Neural progenitor cell (in vitro differentiated cells): ENCODE measurements around the gene EDN2. TPM values are rescaled to one million over a fixed set of nuclear protein-coding genes. Genes with fewer than 3 reads are reported as not detected.

ENCODE experiments used
- DNase-seq: peaks from one replicate; pipeline ENCODE4 v3.0.0-alpha.2; 2016; ENCODE audit warnings: low spot score
- H2AFZ ChIP-seq: fragments of 200-600 bp; sonication (generic); replicated peaks from 2 replicates; pipeline ENCODE4 v1.6.1; 2016; ENCODE audit warnings: antibody characterized with exemption
- H3F3A ChIP-seq: fragments of 200-600 bp; sonication (generic); 2 replicates; pipeline ENCODE4 v1.6.1; 2016; ENCODE audit warnings: antibody characterized with exemption, low read depth
- H3K27ac ChIP-seq: fragments of 200-600 bp; sonication (generic); 2 replicates; pipeline ENCODE4 v1.5.1; 2016; ENCODE audit warnings: mild to moderate bottlenecking
- H3K27me3 ChIP-seq: fragments of 200-600 bp; sonication (generic); 2 replicates; pipeline ENCODE4 v1.6.1; 2016; ENCODE audit warnings: mild to moderate bottlenecking, moderate library complexity
- H3K36me3 ChIP-seq: fragments of 200-600 bp; sonication (generic); 2 replicates; pipeline ENCODE4 v1.5.1; 2016
- H3K4me1 ChIP-seq: fragments of 200-600 bp; sonication (generic); 2 replicates; pipeline ENCODE4 v1.6.1; 2016; ENCODE audit warnings: mixed run types
- H3K4me2 ChIP-seq: fragments of 200-600 bp; sonication (generic); 2 replicates; pipeline ENCODE4 v1.6.1; 2016
- H3K4me3 ChIP-seq: fragments of 200-600 bp; sonication (generic); 2 replicates; pipeline ENCODE4 v1.5.1; 2016
- H3K79me2 ChIP-seq: fragments of 200-600 bp; sonication (generic); 2 replicates; pipeline ENCODE4 v1.6.1; 2016; ENCODE audit warnings: low read depth
- H3K9ac ChIP-seq: fragments of 200-600 bp; sonication (generic); 2 replicates; pipeline ENCODE4 v1.6.1; 2016
- H3K9me3 ChIP-seq: fragments of 200-600 bp; sonication (generic); 2 replicates; pipeline ENCODE4 v1.5.1; 2016; ENCODE audit warnings: low read depth
- H4K20me1 ChIP-seq: fragments of 200-600 bp; sonication (generic); 2 replicates; pipeline ENCODE4 v1.6.1; 2016; ENCODE audit warnings: low read depth
- H3K27ac Mint-ChIP-seq: 3 replicates; pipeline ENCODE4 v1.8.0; 2021; ENCODE audit warnings: mixed read lengths
- H3K27me3 Mint-ChIP-seq: 2 replicates; pipeline ENCODE4 v1.8.0; 2022; ENCODE audit warnings: low read depth, mild to moderate bottlenecking, inconsistent platforms, moderate library complexity, mixed read lengths; ENCODE audit not compliant: insufficient read depth
- H3K36me3 Mint-ChIP-seq: 3 replicates; pipeline ENCODE4 v1.8.0; 2021; ENCODE audit warnings: mixed read lengths
- H3K4me1 Mint-ChIP-seq: 3 replicates; pipeline ENCODE4 v1.8.0; 2021; ENCODE audit warnings: mixed read lengths
- H3K4me3 Mint-ChIP-seq: 3 replicates; pipeline ENCODE4 v1.8.0; 2021; ENCODE audit warnings: mild to moderate bottlenecking, moderate library complexity, mixed read lengths
- H3K9me3 Mint-ChIP-seq: 3 replicates; pipeline ENCODE4 v1.8.0; 2020; ENCODE audit warnings: mixed read lengths
- EZH2 ChIP-seq: fragments of 200-600 bp; sonication (generic); IDR thresholded peaks from 2 replicates; pipeline ENCODE4 v1.6.1; 2017; ENCODE audit warnings: antibody characterized with exemption, mild to moderate bottlenecking, moderate library complexity
- EZH2phosphoT487 ChIP-seq: fragments of 200-600 bp; sonication (generic); IDR thresholded peaks from 2 replicates; pipeline ENCODE4 v1.6.1; 2017; ENCODE audit warnings: antibody characterized with exemption
- total RNA-seq: library from RNA; depleted of rRNA; stranded (reverse); fragments of >200 nt; gene quantifications from 2 replicates; pipeline ENCODE4 v1.2.3, GENCODE V29; 2015; ENCODE audit warnings: low replicate concordance
- TF ChIP-seq, protein P1 (sequence below): fragments of 200-600 bp; sonication (generic); IDR thresholded peaks from 2 replicates; pipeline ENCODE4 v1.5.1; 2017; ENCODE audit warnings: antibody characterized with exemption, mild to moderate bottlenecking

EDN2 gene
- total RNA-seq, 1 donor from 2014 or later, result not detected

DNA sequence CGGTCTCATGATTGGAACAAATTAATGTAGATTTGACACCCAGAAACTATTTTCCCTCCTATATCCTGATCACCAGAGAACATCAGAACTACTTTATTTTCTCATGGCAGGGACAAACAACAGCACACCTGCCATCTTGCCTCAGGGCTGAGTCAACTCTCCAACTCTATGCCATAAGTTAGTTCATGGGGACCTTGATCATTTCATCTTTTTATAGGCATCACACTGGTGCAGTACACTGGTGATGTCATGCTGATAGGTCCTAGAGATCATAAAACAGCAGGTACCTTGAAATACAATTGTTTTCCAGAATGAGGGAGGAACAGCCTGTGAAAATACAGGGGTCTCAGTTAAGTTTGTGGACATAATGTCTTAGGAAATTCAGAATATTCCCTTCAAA is 45.8 kb downstream of the EDN2 start:
- no peak overlapping the region for H3K27ac Mint-ChIP-seq
- H3K36me3 ChIP-seq, result no peaks in the 10 kb centered on the region
- H2AFZ ChIP-seq, result no peak overlapping the region
- H3K79me2 ChIP-seq, result no peaks in the 10 kb centered on the region
- H3K9me3 ChIP-seq, result no peaks in the 10 kb centered on the region
- H3K27me3 ChIP-seq, result no peaks in the 10 kb centered on the region
- no peaks in the 10 kb centered on the region for H4K20me1 ChIP-seq
- H3K36me3 Mint-ChIP-seq, result no peaks in the 10 kb centered on the region
- H3K9ac ChIP-seq, result no peak overlapping the region
- no peak overlapping the region for H3K27ac ChIP-seq
- DNase-seq, result no peak
- peaks cover 13% of the 10 kb centered on the region for H3K4me1 ChIP-seq
- H3K4me2 ChIP-seq, result no peak overlapping the region
- H3K4me3 Mint-ChIP-seq, result no peak overlapping the region
- H3K9me3 Mint-ChIP-seq, result peaks cover 6% of the 10 kb centered on the region
- peaks cover 25% of the 10 kb centered on the region for H3K4me1 Mint-ChIP-seq
- H3F3A ChIP-seq, result no peaks in the 10 kb centered on the region
- TF ChIP-seq, protein P1, sequence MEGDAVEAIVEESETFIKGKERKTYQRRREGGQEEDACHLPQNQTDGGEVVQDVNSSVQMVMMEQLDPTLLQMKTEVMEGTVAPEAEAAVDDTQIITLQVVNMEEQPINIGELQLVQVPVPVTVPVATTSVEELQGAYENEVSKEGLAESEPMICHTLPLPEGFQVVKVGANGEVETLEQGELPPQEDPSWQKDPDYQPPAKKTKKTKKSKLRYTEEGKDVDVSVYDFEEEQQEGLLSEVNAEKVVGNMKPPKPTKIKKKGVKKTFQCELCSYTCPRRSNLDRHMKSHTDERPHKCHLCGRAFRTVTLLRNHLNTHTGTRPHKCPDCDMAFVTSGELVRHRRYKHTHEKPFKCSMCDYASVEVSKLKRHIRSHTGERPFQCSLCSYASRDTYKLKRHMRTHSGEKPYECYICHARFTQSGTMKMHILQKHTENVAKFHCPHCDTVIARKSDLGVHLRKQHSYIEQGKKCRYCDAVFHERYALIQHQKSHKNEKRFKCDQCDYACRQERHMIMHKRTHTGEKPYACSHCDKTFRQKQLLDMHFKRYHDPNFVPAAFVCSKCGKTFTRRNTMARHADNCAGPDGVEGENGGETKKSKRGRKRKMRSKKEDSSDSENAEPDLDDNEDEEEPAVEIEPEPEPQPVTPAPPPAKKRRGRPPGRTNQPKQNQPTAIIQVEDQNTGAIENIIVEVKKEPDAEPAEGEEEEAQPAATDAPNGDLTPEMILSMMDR, result no peak
- TF ChIP-seq EZH2, result no peak
- TF ChIP-seq EZH2phosphoT487, result no peak
- H3K27me3 Mint-ChIP-seq, result peaks cover 13% of the 10 kb centered on the region
- H3K4me3 ChIP-seq, result no peak overlapping the region

DNA sequence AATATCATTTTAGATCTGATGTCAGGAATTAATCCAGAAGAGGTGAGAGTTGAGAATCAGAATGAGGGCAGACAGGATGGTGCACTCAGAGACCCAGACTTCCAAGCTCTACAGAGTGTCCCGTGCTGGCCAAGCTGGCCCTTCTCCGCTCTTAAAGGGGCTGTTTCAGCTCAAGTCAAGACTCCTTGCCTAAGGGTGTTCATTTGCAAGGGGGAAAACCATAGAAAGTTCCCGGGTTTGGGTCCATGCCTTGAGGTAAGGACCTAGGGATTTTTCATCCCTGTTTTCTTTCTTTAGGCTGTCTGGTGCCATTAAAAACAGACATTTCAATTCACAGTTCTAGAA is 47.5 kb downstream of the EDN2 start:
- H3K4me1 Mint-ChIP-seq, result peaks cover 28% of the 10 kb centered on the region
- H3K36me3 Mint-ChIP-seq, result no peaks in the 10 kb centered on the region
- no peak overlapping the region for H3K4me3 Mint-ChIP-seq

DNA sequence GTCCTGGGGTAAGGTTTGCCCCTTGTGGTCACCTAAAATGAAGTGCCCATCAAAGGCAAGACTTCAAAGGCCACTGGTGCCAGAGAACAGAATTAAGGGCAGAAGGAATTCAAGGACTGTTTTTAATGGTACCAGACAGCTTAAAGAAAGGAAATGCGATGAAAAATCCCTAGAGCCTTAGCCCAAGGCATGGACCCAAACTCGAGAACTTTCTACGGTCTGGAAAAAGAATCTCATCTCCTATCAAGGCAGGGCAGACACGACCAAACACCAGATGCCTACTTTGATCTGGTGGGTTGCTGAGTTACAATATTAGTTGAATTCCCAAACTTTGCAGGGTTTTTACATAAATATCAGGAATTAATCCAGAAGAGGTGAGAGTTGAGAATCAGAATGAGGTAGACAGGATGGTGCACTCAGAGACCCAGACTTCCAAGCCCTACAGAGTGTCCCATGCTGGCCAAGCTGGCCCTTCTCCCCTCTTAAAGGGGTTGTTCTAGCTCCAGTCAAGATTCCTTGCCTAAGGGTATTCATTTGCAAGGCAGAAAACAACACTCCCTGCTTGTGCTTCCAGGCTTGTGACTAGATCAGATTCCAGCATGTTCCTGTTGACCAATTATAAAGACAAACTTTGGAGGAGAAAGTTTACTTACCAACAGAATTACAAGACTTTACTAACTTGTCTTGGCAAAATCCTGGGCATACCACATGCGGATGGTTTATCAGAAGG is 48.0 kb downstream of the EDN2 start:
- Histone ChIP-seq H3K9me3 (no peaks in the 10 kb centered on the region), H3K79me2 (no peaks in the 10 kb centered on the region), H3F3A (no peaks in the 10 kb centered on the region), H3K36me3 (no peaks in the 10 kb centered on the region), H3K27me3 (no peaks in the 10 kb centered on the region), H3K4me3 (no peak overlapping the region), H3K4me1 (peaks cover 13% of the 10 kb centered on the region), H4K20me1 (no peaks in the 10 kb centered on the region), H3K4me2 (peak overlapping the region; percentile 66), H2AFZ (peak overlapping the region; percentile 76), H3K9ac (no peak overlapping the region), H3K27ac (no peak overlapping the region)
- Mint-ChIP-seq H3K36me3 (no peaks in the 10 kb centered on the region), H3K27me3 (peaks cover 13% of the 10 kb centered on the region), H3K9me3 (no peaks in the 10 kb centered on the region), H3K27ac (peak overlapping the region; percentile 57), H3K4me3 (no peak overlapping the region), H3K4me1 (peaks cover 28% of the 10 kb centered on the region)
- no peak for DNase-seq
- TF ChIP-seq EZH2phosphoT487 (no peak), EZH2 (no peak)
- TF ChIP-seq, protein P1, result no peak

More for the DNA sequence above, 47.5 kb downstream of the EDN2 start:
- no peaks in the 10 kb centered on the region for H3F3A ChIP-seq
- H3K79me2 ChIP-seq, result no peaks in the 10 kb centered on the region
- no peak for DNase-seq
- no peak overlapping the region for H3K9ac ChIP-seq
- no peaks in the 10 kb centered on the region for H4K20me1 ChIP-seq
- H3K27ac Mint-ChIP-seq, result no peak overlapping the region
- H3K9me3 Mint-ChIP-seq, result no peaks in the 10 kb centered on the region
- no peak overlapping the region for H2AFZ ChIP-seq
- no peaks in the 10 kb centered on the region for H3K36me3 ChIP-seq
- no peak overlapping the region for H3K27ac ChIP-seq
- TF ChIP-seq EZH2phosphoT487 (no peak), EZH2 (no peak)
- TF ChIP-seq, protein P1, result no peak
- H3K9me3 ChIP-seq, result no peaks in the 10 kb centered on the region
- H3K4me2 ChIP-seq, result no peak overlapping the region
- H3K4me3 ChIP-seq, result no peak overlapping the region
- no peaks in the 10 kb centered on the region for H3K27me3 ChIP-seq
- H3K4me1 ChIP-seq, result peaks cover 13% of the 10 kb centered on the region
- peaks cover 12% of the 10 kb centered on the region for H3K27me3 Mint-ChIP-seq
